BE2C (cell line): ENCODE data around the gene MYCBP2.

Experiments
- DNase-seq: peaks from one replicate; pipeline ENCODE4 v3.0.0-alpha.2; 2020
- H3K27me3 ChIP-seq: fragments of 250-450 bp; sonication (Bioruptor Pico); 2 replicates; pipeline ENCODE4 v1.5.1; 2020; ENCODE audit warnings: mild to moderate bottlenecking
- H3K36me3 ChIP-seq: fragments of 250-450 bp; sonication (Bioruptor Pico); 2 replicates; pipeline ENCODE4 v1.5.1; 2020; ENCODE audit warnings: mild to moderate bottlenecking
- H3K4me1 ChIP-seq: fragments of 250-450 bp; sonication (Bioruptor Pico); 2 replicates; pipeline ENCODE4 v1.5.1; 2020
- H3K4me3 ChIP-seq: 2 replicates; pipeline ENCODE4 v1.5.1; 2011; ENCODE audit warnings: low read depth, low read length
- H3K9me3 ChIP-seq: fragments of 250-450 bp; sonication (Bioruptor Pico); 2 replicates; pipeline ENCODE4 v1.5.1; 2020
- TF ChIP-seq, protein P1 (sequence below): IDR thresholded peaks from 2 replicates; pipeline ENCODE4 v1.5.1; 2012; ENCODE audit warnings: mild to moderate bottlenecking, low read depth, low read length

The MYCBP2 gene

DNA sequence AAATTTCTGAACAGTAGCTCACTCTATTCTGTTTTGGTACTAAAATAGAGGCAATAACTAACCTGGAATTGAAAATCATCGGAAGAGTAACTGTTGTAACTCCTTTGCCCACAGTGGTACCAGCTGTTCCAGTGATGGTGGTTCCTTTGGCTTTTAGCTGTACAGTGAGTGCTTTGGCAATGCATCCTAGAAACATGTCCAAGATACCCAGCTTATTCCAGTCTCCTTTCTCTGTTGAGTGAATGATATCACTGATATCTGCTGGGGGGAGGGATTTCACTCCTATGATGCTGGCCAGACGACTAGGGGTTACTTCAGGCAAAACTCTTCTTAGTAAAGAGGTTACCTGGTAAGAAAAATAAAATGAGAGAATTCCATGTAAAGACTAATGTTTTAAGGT is 259.4 kb downstream of the MYCBP2 start:
- Histone ChIP-seq H3K4me3 (no peak overlapping the region), H3K9me3 (no peaks in the 10 kb centered on the region), H3K27me3 (no peaks in the 10 kb centered on the region), H3K36me3 (peaks cover 48% of the 10 kb centered on the region), H3K4me1 (peaks cover 8% of the 10 kb centered on the region)
- DNase-seq, result no peak
- TF ChIP-seq, protein P1, sequence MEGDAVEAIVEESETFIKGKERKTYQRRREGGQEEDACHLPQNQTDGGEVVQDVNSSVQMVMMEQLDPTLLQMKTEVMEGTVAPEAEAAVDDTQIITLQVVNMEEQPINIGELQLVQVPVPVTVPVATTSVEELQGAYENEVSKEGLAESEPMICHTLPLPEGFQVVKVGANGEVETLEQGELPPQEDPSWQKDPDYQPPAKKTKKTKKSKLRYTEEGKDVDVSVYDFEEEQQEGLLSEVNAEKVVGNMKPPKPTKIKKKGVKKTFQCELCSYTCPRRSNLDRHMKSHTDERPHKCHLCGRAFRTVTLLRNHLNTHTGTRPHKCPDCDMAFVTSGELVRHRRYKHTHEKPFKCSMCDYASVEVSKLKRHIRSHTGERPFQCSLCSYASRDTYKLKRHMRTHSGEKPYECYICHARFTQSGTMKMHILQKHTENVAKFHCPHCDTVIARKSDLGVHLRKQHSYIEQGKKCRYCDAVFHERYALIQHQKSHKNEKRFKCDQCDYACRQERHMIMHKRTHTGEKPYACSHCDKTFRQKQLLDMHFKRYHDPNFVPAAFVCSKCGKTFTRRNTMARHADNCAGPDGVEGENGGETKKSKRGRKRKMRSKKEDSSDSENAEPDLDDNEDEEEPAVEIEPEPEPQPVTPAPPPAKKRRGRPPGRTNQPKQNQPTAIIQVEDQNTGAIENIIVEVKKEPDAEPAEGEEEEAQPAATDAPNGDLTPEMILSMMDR, result no peak

DNA sequence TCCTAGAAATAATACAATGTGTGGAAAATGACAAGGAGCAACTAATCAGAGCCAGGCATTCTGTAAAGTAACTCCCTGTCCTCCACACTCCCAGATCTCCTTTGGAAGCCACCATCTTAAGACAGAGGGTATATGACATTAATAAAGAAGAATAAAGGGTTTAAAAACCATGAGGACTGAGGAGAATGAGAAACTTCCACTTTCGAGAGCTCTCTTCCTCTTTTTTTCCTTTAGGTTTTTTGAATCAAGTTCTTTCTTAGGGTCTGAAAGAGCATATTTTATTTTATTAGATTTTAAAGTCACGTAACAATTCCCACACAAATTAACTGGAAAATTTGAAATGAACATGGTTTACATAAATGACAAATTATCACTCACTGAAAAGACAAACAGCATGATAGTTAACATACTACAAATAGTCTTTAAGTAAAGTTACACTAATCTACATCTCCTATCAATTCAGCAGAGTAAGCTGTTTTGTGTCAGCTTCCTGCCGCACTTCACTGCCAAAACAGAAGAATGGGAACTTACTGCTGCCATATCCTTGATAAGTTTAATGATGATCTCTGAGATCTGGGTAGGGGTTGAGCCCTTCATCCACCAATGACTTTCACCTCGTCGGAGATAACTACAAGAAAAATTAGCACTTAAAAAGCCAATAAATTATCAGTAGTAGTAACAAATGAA is 261.3 kb downstream of the MYCBP2 start:
- no peak for DNase-seq
- TF ChIP-seq, protein P1, result no peak
- Histone ChIP-seq H3K9me3 (no peaks in the 10 kb centered on the region), H3K27me3 (no peaks in the 10 kb centered on the region), H3K4me3 (no peak overlapping the region), H3K4me1 (peaks cover 8% of the 10 kb centered on the region), H3K36me3 (peaks cover 61% of the 10 kb centered on the region)

DNA sequence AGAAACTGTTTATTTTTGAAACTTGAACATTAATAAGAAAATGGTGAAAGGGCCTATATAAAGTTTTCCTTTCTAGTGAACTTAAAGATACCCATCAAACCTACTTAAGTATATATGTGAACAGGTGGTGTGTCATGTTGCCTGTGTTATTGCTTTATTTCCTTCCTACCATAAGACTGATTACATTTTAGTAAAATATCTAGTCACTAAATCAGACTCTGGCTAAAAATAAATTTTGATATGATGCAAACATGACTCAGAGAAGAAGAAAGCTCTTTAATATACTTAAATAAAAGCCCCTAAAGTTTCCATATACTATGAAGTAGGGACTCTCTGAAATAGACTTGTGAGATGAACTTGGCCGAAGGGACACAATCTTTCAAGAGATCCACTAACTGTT is 264.8 kb downstream of the MYCBP2 start:
- DNase-seq, result no peak
- Histone ChIP-seq H3K4me3 (no peak overlapping the region), H3K4me1 (peaks cover 8% of the 10 kb centered on the region), H3K36me3 (peaks cover 53% of the 10 kb centered on the region), H3K9me3 (no peaks in the 10 kb centered on the region), H3K27me3 (no peaks in the 10 kb centered on the region)
- TF ChIP-seq, protein P1, result no peak

DNA sequence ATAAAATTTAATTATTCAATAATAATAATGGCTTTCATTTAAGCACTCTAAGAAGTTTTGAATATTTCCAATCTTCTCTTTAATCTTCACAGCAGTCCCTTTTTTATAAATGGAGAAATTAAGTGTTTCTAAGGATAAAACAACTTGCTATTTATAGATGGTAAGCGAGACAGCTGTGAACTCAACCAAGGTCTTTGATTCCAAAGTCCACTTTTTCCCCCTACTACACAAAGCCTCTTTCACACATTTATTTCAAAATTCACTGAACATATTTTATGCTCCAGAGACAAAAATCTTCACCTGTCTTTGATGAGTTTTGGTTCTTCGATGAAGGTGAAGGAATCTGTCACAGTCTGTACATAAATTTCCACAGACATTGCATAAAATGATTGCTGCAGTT is 265.5 kb downstream of the MYCBP2 start:
- TF ChIP-seq, protein P1, result no peak
- H3K4me1 ChIP-seq, result peaks cover 6% of the 10 kb centered on the region
- no peak overlapping the region for H3K4me3 ChIP-seq
- no peak for DNase-seq
- H3K27me3 ChIP-seq, result no peaks in the 10 kb centered on the region
- H3K9me3 ChIP-seq, result no peaks in the 10 kb centered on the region
- peaks cover 55% of the 10 kb centered on the region for H3K36me3 ChIP-seq

DNA sequence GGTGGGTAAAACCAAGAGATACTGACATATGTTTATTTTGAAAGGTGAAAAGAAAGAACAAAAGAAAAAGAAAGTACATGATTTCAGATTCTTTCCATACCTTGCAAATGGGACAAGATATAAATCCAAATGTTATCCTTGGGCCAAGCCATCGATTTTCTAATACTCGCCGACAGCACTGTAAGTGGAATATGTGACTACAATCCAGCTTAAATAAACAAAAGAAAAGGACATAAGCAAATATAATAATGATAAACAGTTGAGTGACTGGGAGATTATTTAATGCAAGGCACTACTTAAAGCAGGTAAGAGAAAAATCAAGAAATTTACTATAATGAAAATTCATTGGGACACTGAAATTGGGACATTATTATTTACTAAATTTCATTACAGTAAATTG is 270.0 kb downstream of the MYCBP2 start:
- TF ChIP-seq, protein P1, result no peak
- no peaks in the 10 kb centered on the region for H3K4me1 ChIP-seq
- no peaks in the 10 kb centered on the region; the same call in 1 of the 2 replicates for H3K9me3 ChIP-seq
- no peak overlapping the region for H3K4me3 ChIP-seq
- no peaks in the 10 kb centered on the region for H3K27me3 ChIP-seq
- peaks cover 68% of the 10 kb centered on the region for H3K36me3 ChIP-seq
- DNase-seq, result no peak

DNA sequence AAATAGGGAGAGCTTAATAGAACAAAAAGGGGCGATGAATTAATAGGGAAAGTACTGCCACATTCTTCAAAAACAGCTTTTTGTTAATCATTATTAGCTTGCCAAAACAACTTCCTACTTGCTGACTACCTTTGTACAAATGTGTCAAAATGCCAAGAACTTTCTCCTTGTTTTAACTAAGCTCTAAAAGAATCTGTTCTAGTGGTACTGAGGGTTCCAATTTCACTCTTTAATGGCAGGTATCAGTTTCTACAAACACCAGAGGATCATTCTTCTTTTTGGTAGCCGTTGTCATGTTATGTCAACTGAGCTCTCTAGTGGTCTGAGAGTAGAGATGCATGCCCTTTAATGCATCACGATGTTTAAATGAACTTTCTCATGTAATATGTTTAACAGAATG is 270.5 kb downstream of the MYCBP2 start:
- Histone ChIP-seq H3K36me3 (peaks cover 70% of the 10 kb centered on the region), H3K4me1 (no peaks in the 10 kb centered on the region), H3K27me3 (no peaks in the 10 kb centered on the region), H3K4me3 (no peak overlapping the region), H3K9me3 (no peaks in the 10 kb centered on the region; the same call in 1 of the 2 replicates)
- TF ChIP-seq, protein P1, result no peak
- DNase-seq, result no peak
